ENCODE data around the gene AGBL1. TPM values are rescaled to one million over a fixed set of nuclear protein-coding genes. Genes with fewer than 3 reads are reported as not detected.
"Not testable (repeated sequence)": the region's sequence is repeated elsewhere in the genome, so short reads cannot be mapped to it uniquely, and the experiment has no call there.

Gene AGBL1
- total RNA-seq, 1 donor, result not detected

DNA sequence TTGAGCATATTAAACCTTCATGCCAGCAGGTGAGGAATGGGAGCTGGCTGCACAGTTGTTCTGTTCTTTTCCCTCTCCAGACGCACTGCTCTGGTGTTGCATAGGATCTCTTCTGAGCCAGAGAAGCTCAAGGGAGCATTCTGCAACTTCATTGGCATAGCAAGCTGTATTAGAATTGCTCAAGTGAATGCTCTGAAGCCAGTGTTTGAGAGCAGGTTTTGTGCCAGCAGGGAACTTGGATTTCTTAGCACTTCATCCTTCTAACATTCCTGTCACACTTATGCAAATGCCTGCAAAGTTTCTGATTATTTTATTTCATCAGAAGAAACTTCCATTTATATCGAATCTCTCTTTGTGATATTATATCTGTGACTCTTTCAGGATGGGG is 366.6 kb downstream of the AGBL1 start:
- DNase-seq (ENCODE audit: low read depth), result no peak
- TF ChIP-seq, protein P1, sequence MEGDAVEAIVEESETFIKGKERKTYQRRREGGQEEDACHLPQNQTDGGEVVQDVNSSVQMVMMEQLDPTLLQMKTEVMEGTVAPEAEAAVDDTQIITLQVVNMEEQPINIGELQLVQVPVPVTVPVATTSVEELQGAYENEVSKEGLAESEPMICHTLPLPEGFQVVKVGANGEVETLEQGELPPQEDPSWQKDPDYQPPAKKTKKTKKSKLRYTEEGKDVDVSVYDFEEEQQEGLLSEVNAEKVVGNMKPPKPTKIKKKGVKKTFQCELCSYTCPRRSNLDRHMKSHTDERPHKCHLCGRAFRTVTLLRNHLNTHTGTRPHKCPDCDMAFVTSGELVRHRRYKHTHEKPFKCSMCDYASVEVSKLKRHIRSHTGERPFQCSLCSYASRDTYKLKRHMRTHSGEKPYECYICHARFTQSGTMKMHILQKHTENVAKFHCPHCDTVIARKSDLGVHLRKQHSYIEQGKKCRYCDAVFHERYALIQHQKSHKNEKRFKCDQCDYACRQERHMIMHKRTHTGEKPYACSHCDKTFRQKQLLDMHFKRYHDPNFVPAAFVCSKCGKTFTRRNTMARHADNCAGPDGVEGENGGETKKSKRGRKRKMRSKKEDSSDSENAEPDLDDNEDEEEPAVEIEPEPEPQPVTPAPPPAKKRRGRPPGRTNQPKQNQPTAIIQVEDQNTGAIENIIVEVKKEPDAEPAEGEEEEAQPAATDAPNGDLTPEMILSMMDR (IDR thresholded peaks at IDR 0.05; ENCODE audit: insufficient read depth, low read depth, low read length), result no peak
- H3K4me3 ChIP-seq (ENCODE audit: low read depth, low read length), result no peak overlapping the region

DNA sequence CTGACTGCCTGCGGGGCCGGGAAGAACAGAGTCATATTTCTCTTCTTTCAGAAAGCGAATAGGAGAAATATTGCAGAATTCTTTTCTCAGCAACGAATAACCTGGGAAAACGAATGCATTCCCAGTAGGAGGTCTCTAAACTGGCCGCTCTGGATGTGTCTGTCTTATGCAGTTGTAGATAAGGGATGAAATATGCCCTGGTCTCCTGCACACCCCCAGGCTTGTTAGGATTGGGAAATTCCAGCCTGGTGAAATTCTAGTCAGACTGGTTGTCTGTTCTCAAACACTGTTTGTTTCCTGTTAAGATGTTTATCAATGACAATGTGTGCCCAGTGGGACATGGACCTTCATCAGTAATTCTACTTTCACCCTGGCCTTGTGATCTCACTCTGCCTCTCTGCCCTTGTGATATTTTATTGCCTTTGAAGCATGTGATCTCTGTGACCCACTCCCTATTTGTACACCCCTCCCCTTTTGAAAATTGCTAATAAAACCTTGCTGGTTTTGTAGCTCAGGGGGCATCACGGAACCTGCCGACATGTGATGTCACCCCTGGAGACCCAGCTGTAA is 385.9 kb downstream of the AGBL1 start:
- DNase-seq (ENCODE audit: low read depth); H3K4me3 ChIP-seq (ENCODE audit: low read depth, low read length): not testable (repeated sequence)

GRCh38 chr15:86481720-86482119 is 402.0 kb downstream of the AGBL1 start:
- no peak overlapping the region for H3K4me3 ChIP-seq (ENCODE audit: low read depth, low read length)
- DNase-seq (ENCODE audit: low read depth), result no peak
- TF ChIP-seq, protein P1 (IDR thresholded peaks at IDR 0.05; ENCODE audit: insufficient read depth, low read depth, low read length), result no peak

GRCh38 chr15:86483936-86484335 is 404.3 kb downstream of the AGBL1 start:
- H3K4me3 ChIP-seq (ENCODE audit: low read depth, low read length), result no peak overlapping the region
- DNase-seq (ENCODE audit: low read depth), result no peak
- TF ChIP-seq, protein P1 (IDR thresholded peaks at IDR 0.05; ENCODE audit: insufficient read depth, low read depth, low read length), result no peak

- TF ChIP-seq, protein P1 (IDR thresholded peaks at IDR 0.05; ENCODE audit: insufficient read depth, low read depth, low read length), result no peak
- no peak for DNase-seq (ENCODE audit: low read depth)
- no peak overlapping the region for H3K4me3 ChIP-seq (ENCODE audit: low read depth, low read length)
Observed at GRCh38 chr15:86488046-86488445, 408.4 kb downstream of the AGBL1 start.

DNA sequence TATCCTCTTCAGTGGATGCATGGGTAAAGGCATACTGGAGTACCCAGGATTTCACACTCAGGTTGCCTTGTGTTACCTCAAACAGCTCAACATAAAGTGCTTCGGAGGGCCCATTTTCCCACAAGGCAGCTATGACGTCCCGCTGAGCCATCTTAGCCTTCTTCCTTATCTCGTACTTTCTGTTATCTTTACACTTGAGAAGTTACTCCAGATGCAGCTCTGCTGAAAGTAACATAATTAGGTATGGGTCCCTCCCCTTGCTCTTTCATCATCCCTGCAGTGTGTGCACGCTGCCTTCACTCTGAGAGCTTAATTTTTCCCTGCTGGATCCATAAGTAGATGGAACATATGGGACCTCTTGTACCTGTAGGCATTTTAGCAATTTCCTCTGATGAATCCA is 410.3 kb downstream of the AGBL1 start:
- no peak overlapping the region for H3K4me3 ChIP-seq (ENCODE audit: low read depth, low read length)
- TF ChIP-seq, protein P1 (IDR thresholded peaks at IDR 0.05; ENCODE audit: insufficient read depth, low read depth, low read length), result no peak
- no peak for DNase-seq (ENCODE audit: low read depth)

DNA sequence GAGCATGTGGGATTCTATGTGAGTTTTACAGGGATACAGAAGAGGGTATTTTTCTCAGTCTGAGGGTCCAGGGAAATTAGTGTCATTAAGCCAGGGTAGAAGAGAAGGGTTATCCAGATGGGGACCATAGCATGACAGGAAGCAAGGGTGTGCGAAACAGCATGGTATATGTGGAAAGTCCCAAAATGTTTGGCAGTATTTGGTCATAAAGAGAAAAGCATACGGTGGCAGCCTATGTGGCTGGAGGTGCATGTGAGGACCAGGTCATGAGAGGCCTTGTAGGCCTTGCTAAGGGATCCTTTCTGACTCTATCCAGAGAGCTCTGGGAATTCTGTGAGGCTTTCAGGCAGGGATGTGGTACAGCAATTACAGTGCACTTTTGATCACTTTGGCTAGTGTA is 411.4 kb downstream of the AGBL1 start:
- DNase-seq (ENCODE audit: low read depth), result no peak
- no peak overlapping the region for H3K4me3 ChIP-seq (ENCODE audit: low read depth, low read length)
- TF ChIP-seq, protein P1 (IDR thresholded peaks at IDR 0.05; ENCODE audit: insufficient read depth, low read depth, low read length), result no peak
